AG08395 (cell line): Measurements from ENCODE around the gene PPP1CA.
"Not testable (repeated sequence)": the region's sequence is repeated elsewhere in the genome, so short reads cannot be mapped to it uniquely, and the experiment has no call there.

Experiments used
- DNase-seq: peaks from one replicate; pipeline ENCODE4 v3.0.0; 2012; ENCODE audit warnings: mixed read lengths, low spot score

PPP1CA gene

GRCh38 chr11:67417425-67417824, 15.8 kb upstream of the PPP1CA start:
- DNase-seq: no peak

DNA sequence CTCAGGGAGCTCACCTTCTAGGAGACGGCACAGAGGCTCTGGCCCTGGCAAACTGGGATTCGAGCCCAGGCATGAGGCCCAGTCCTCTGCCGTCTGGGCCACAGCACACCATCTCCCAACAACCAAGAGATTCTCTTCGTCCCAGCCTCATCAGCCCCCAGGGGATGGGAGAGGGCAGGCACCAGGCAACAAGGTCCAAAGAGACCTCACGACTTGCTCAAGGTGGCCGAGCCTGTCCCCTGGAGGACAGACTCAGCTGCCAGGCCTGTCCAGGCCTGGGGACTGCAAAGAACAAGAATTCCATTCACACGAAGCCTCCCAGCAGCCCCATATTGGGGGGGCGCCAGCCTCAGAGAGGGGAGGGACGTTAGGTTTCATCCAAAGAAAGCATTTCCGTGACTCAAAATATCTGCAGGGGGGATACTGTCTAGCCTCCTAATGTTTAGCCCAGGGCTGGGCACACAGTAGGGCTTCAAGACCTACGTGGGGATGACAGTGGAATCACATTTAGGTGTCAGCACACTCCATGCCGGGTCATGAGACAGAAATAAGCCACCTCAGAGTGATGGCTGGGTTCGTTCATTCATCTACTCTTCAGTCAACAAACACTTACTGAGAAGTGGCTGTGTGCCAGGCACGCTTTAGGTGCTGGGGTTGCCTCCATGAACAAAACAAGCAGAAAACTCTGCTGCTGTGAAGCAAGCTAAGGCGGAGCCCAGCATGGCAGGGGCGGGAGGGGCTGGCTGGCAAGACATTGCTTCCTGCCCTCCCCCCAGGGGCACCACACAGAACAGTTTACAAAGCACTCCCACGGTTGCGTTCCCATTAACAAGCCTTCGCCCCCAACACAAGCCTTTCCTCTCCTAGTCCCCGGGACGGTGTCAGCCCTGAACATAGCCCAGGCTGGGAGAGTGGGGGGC, 15.0 kb upstream of the PPP1CA start:
- DNase-seq: no peak

GRCh38 chr11:67415501-67416304, 14.0 kb upstream of the PPP1CA start, which contains the start of gene CARNS1:
Gene CARNS1, plus strand, starts transcription at chr11:67415678. Its CDS starts 522 bp downstream, at chr11:67416200.
- DNase-seq: no peak

- DNase-seq: no peak
Observed at GRCh38 chr11:67413266-67413849, 11.7 kb upstream of the PPP1CA start.

- DNase-seq: no peak
Observed at GRCh38 chr11:67412495-67413179, 11.0 kb upstream of the PPP1CA start.

GRCh38 chr11:67411785-67412152, 10.1 kb upstream of the PPP1CA start:
- no peak for DNase-seq

GRCh38 chr11:67410984-67411784, 9.5 kb upstream of the PPP1CA start:
- DNase-seq: no peak

- DNase-seq: no peak
Observed at GRCh38 chr11:67410369-67410831, 8.7 kb upstream of the PPP1CA start.

GRCh38 chr11:67409781-67410368, 8.2 kb upstream of the PPP1CA start:
- DNase-seq: no peak

DNA sequence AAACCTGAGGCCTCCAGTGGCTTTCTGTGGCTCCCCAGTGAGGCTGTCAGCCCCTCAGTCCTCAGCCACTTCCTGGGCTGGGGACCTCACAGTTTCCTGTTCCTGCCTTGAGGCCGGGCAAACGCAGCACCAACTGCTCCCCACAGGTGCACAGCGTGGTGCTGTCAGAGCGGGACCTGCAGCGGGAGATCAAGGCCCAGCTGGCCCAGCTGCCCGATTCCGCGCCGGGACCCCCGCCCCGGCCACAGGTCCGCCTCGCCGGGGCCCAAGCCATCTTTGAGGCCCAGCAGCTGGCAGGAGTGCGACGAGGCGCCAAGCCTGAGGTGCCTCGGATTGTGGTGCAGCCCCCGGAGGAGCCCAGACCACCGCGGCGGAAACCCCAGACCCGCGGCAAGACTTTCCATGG, 7.6 kb upstream of the PPP1CA start:
- DNase-seq: no peak

GRCh38 chr11:67408437-67409200, 7.0 kb upstream of the PPP1CA start:
- no peak for DNase-seq

- no peak for DNase-seq
Observed at GRCh38 chr11:67407688-67408163, 6.1 kb upstream of the PPP1CA start.

DNA sequence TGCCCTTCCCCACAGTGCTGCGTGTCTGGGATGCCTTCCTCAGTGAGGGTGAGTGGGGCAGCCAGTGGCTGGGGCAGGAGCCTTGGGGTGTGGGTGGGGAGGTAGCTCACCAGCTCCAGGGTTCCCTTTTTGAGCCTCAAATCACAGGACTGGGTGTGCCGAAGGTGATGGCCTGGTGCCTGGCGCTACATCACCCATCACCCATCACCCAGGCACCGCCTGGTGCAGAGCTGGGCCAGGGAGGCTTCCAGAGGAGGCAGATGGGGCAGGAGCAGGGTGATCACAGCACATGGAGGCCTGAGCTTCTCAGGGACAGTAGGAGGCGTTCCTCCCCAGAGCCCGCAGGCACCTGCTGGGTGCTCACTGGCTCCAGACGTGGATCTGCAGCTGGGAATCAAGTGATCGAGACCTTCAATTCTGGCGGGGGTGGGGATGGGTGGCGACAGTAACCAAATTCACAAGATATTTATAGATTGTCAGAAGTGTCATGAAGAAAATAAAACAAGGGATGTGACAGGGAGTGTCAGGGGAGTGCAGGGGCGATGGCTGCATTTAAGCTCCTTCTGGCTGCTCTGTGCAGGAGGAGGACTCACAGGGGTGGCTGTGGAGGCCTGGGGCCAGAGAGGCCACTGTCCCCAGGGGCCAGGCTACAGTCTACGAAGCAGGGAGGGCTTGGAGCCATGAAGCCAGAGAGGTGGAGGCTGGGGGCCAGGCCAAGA, 5.5 kb upstream of the PPP1CA start:
- DNase-seq: no peak

- no peak for DNase-seq
Observed at GRCh38 chr11:67406420-67406968, 4.8 kb upstream of the PPP1CA start.

- no peak for DNase-seq
Observed at GRCh38 chr11:67405688-67406339, 4.2 kb upstream of the PPP1CA start.

DNA sequence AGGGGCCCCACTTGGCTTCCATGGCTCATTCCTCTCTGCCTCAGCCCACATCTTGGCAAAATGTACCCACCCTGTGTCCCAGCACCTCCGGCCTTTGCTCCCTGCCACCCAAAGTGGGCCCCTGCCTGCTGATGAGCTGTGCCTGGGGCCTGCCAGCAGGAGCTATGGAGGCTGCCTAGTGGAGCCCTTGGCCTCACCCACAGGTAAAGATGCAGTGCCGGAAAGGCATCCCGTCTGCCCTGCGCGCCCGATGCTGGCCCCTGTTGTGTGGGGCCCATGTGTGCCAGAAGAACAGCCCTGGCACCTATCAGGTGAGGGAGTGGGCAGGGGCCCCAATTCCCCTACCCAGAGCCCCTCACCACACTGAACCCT, 3.5 kb upstream of the PPP1CA start:
- no peak for DNase-seq

GRCh38 chr11:67404515-67405195, 3.0 kb upstream of the PPP1CA start:
- DNase-seq: no peak

GRCh38 chr11:67403085-67403484, 1.4 kb upstream of the PPP1CA start:
- not testable (repeated sequence) for DNase-seq
